GM18526 (cell line): Measurements from ENCODE around the gene DNAI7.

Experiments used
- POLR2A ChIP-seq: IDR thresholded peaks from 3 replicates; pipeline ENCODE4 v1.6.1; 2011; ENCODE audit not compliant: insufficient read length; ENCODE audit errors: extremely low read depth

Gene DNAI7, protein sequence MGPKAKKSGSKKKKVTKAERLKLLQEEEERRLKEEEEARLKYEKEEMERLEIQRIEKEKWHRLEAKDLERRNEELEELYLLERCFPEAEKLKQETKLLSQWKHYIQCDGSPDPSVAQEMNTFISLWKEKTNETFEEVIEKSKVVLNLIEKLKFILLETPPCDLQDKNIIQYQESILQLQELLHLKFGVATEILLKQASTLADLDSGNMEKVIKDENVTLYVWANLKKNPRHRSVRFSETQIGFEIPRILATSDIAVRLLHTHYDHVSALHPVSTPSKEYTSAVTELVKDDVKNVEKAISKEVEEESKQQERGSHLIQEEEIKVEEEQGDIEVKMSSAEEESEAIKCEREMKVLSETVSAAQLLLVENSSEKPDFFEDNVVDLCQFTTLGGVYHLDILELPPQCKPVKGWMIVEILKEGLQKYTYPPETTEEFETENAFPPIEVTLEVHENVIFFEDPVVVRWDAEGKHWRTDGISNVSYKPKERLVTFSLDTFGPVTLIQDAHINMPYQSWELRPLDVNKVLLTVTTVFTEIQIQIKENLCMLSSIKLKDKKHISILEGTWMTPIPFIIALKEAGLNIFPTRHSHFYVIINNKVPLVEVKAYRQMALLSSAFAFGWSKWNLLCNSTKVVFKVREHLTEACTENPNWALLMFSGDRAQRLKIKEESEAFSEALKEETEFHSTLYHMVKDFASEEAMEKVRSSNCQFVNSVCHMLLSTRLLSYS

DNA sequence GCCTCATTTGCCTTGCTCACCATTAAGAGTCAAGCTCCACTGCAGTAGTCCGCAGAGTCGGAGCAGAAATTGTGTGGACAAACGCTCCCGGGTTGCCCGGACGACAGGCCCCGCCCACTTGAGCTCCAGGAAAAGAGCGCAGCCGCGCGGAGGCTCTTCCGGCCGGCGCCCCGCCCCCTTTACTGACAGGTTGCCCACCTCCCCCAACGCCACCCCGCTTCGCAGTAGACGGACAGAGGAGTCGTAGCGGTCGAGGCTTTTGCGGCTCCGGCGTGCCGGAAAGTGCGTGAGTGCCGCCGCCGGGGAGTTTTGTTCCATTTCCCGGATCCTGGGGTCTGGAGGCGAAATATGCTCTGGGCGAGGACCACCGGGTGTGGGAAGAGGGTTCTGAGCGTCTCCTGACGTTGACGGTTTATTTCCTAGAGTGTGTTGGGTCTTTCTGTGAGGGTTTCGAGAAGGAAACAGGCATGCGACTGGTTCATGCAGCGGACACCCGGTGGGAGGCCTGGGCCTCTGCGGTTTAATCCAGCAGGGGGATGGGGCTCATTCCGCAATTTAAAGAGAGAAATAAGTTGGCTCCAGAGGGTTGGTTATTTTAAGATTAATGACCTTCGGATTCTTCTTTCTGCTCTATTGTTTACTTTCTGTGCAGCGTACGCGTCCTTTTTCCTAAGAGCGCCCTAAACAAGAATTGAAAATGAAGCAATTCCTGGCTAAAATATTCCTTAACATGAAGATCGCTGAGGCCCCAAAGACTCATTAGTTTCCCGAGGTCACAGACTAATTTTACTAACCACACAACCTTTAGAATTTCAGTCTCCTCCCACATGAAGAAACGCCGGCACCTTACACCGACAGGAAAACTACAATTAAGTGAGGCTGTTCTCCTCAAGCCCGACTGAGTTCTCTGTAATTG is at the start of gene DNAI7, which contains the start of gene ETFRF1:
Gene DNAI7, minus strand, starts transcription at position 105 of the 916 bp plus-strand sequence. Its CDS starts 82 bp downstream, at position 23.
Gene ETFRF1, plus strand, starts transcription at position 182 of the 916 bp plus-strand sequence. CDS start 8,720 bp downstream, outside the sequence.
- TF ChIP-seq POLR2A: peak; percentile 86

DNA sequence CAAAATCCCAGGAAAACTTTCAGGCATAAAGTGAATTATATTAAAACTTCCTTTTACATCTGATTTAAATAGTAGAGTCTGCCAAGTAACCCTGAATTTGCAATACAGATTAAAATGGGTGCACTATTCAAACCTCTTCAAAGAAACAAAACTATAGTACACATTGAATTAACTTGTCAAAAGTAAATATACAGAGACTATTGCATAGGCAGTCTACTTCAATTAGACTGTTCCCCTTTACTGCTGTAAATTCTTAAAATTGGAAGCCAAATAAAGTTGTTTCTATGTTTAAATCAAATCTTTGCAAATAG is 48.7 kb upstream of the DNAI7 start:
- no peak for TF ChIP-seq POLR2A

DNA sequence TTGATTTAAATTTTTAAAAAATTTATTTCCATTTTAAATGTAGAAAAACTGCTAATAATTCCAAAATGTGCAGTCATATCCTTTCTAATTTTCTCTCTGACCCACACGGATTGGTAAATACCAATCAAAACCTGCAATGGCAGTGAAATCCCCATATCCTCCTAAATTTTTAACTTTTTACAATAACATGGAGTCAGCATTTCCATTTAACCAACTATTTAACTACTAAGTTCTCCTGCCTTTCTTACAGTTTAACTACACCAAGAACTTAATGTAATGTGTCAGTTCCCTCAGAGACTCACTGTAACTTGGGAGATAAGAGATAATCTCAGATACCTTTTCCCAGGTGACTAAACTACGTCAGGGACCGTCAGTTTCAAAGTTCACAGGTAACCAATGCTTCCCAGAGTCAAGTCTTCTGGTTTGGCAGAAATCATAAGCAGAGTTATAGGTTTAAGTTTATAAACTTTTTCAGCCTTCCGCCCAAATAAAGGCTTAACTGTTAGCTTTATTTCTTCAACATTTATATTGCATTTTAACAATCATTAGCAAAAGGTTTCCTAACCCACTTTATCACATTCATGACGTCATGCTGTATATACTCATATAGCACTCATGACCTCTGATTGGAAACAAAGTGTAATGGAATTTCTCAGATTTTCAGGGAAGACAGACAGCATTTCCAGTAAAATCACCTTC is 48.2 kb upstream of the DNAI7 start:
- no peak for TF ChIP-seq POLR2A

DNA sequence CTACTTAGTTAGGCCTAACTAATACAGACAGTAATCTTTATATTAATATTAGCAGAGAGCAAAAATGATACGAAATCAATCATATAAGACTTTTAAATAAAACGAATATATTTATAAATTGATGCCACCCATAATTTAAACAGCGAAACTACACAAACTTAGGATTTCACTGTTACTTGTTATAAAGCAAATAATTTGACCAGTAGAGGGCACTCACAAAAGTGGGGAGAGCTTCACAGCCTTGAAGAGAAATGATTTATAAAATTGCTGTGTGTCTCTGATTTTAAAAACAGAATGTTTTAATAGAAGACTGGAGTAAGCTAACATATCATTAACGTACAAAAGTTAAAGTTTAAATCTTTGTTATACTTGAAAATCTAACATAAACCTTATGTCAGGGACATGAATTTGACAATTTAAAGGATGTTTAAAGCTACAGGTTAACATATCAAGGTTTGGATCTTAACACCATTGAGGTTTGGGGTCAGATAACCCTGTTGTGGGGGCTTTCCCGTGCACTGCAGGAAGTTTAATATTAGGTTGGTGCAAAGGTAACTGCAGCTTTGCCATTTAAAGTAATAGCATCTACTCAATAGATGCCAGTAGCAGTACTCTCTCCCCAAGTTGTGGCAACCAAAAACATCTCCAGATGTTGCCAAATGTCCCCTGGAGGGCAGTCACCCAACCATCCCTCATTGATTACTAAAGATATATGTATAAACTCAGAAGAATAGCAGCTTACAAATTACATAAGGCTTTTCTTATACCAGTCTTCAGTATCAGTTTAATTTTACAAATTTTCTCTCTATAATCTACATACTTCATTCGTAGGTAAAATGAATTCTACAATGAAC is 46.4 kb upstream of the DNAI7 start:
- no peak for TF ChIP-seq POLR2A

DNA sequence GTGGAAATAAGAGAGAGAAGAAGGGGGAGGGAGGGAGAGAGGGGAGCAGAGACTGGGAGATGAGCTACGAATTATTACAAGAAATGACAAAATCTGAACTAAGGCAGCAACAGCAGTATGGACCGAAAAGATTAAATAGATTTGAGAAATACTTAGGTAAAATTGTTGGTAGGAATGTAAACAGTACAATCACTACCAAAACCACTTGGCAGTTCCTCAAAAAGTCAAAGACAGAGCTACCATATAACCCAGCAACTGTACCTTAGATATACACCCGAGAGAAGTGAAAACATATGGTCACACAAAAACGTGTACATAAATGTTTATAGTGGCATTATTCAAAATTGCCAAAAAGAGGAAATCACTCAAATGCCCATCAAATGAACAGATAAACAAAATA is 41.7 kb upstream of the DNAI7 start:
- TF ChIP-seq POLR2A: no peak

DNA sequence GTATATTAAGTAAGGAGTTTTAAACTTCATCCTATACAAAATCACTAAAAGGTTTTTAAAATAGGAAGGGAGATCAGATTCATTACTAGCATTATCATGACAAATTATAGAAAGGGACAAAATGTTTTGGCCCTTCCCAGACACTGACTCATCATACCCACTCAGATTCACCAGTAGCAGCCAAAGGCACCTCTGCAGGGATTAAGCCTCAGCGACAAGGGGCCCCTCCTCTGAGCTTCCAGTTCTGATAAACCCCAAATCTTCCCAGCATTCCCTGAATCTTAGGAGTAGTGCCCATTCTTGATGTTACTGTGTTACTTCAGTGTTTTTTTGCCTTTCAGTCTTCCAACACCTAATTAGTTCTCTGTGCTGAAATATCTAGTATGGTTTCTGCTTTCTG is 41.2 kb upstream of the DNAI7 start:
- no peak for TF ChIP-seq POLR2A

DNA sequence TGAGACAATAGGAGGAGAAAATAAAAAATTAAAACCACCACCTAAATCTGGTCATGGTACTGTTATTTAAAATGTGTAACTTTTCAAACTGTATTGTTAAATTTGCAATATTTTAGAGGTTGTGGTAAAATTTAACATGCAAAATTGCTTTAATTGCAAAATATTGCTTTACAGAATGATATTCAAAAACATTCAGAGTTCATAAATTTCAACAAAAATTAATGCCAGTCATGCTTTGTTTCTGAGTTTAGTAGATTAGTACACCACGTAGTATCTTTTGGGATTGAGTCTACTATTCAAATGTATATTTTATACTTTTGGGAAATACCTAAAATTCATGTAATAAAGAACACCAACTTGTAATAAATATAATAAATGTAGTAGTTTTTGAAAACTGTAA is 18.4 kb upstream of the DNAI7 start:
- TF ChIP-seq POLR2A: no peak

DNA sequence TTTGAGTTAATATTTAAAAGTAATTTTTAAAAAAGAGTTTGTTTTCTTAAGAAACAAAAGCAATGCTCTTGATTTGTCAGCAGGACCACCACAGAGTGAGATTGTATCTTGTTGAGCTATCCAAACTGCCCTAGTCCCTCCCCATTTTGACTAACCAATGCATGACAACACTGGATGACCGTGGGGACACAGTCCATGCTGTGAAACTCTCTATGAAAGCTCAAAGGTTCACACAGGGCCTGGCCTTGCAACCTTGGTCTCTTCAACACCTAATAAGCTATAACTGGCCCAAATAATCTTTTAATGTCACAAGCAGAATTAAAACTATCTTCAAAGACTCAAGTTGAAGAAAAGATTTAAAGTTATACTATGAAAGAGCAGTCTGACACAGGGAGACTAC is 13.6 kb upstream of the DNAI7 start:
- no peak for TF ChIP-seq POLR2A

DNA sequence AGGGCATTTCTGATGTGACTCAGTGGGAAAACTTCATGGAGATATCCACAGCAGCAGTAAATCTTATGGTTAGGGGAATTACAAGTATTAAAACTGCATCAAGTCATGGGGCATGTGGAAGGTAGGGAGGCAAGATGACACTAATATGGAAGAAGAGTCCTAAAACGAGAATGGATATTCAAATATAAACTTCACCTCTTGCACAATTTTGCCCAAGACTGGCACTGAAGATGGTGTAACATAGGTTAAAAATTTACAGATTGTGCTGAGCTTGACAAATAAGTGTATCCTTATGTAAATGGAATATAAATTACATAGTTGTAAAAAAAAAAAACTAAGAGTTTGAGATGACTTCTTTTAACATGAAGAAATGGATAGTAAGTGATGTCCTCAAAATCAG is 12.9 kb upstream of the DNAI7 start:
- no peak for TF ChIP-seq POLR2A

DNA sequence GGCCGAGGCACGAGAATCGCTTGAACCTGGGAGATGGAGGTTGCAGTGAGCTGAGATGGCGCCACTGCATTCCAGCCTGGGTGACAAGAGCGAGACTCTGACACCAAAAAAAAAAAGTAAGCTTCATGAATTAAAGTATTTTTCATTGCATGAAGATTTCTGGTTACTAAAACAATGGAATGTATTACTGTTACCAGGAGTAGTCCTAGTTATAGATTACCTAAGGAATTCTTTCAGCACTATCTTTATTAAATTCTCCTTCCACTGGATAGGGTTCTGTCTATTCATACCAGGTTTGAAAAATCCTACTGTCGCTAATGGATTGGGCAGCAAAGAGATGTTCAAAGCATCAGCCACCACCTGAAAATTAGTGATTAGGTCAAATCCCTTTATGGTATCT is 12.5 kb upstream of the DNAI7 start:
- TF ChIP-seq POLR2A: no peak

DNA sequence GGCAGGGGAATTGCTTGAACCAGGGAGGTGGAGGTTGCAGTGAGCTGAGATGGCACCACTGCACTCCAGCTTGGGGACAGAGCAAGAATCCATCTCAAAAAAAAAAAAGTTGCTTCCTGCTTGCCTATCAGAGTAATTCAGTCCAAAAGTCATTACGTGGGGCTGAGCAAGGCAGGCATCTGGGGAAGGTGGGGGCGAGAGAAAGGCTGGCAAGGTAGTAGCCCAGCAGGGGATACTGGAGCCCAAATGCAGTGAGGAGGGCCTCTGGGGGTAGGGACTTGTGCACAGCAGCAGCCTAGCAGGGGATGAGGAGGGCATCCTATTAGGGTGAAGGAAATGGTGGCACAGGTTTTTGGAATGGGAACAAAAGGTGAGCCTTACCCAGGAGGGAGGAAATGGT is 7.2 kb upstream of the DNAI7 start:
- no peak for TF ChIP-seq POLR2A

DNA sequence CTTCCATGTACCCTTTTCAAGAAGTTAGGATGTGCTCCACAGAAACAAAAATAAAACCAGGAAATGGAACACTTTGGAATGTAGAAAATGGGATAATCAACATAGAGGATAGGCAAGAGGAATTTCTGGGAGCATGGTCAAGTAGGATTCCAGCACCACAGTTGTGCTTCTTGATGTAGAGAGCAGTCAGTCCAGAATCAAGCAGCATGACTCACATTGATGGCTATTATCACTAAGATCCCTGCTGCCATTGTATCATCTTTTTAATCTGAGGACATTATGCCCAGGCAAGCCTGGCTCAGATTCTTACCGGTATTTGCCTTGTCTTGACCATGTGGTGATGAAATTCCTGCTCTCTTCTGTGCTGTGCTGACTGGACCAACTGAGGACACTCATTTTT is 5.7 kb upstream of the DNAI7 start:
- no peak for TF ChIP-seq POLR2A

DNA sequence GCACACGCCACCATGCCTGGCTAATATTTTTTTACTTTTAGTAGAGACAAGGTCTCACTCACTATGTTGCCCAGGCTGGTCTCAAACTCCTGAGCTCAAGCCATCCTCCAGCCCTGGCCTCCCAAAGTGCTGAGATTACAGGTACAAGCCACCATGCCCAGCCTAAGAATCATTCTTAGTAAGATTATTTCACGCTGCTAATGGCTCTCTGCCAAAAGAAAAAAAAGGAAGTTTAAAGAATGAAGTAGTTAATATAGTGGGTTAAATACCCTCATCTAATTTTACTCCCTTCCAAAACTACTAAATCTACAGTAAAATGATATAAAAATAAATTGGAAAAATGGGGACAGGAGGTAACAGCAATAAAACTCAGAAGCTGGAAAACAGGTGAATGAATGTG is 2.6 kb upstream of the DNAI7 start:
- no peak for TF ChIP-seq POLR2A

DNA sequence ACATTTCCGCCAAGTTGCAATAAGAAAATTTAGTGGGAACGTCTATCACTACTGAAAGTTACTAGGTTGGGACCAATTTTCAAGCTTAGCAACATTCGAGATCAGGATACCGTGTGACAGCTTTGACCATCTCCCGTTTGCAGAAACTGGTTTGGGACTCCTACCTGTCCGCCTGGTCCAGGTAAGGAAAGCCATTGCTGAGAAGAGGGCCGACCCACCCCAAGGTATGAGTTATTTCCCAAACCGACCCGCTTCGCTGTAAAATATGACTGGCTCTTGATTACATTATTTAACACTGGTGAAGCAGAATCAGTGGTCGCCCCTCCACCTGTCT is 271 bp downstream of the DNAI7 start:
- no peak for TF ChIP-seq POLR2A
